A549 treated with CORT108297 at 1 μM for 4 hours (cell line): ENCODE data around the gene SEBOX. TPM values are rescaled to one million over a fixed set of nuclear protein-coding genes. Genes with fewer than 3 reads are reported as not detected.

Experiments
- total RNA-seq: library from RNA; stranded (reverse); fragments of 200-300 nt; extraction: Qiagen RNA extraction; gene quantifications from 5 replicates; pipeline ENCODE4 v1.2.3, GENCODE V29; 2022

Gene SEBOX
- not detected in 5 replicates for total RNA-seq

DNA sequence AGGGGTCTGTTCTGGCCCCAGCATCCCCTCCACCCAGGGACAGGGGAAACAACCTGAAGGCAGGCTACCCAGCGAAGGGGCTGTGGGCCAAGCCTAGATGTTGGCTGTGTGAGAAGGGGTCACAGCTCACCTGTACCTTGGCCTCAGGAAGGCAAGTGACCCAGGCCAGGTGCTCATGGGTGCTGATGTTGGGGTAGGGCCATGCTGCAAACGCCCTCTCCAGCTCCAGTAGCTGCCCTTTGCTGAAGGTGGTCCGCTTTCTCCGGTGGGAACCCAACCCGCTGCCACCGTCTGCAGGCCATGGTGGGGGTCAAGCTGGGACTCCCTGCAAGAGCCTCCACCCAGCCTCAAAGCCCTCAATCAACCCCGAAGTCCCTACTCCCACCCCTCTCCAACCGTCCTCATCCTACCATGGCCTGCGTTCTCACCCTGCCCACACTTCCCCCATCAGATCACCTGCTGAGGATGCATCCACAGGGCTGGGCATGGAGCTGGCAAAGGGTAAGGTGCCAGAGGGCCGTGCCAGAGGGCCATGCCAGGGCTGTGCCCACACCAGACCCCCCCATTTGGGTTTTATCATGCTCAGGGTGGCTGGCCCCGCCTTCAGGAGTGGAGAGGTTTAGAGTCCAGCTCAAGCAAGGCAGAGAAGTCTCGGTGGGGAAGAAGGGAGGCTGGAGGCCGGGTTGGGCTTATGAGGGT is at the start of gene SEBOX:
Gene SEBOX, minus strand, starts transcription at position 535 of the 699 bp plus-strand sequence. Its CDS starts 48 bp downstream, at position 487.

GRCh38 chr17:28405632-28406472 is 40.9 kb upstream of the SEBOX start, which contains the start of gene SLC46A1:
SLC46A1 (minus strand) TSS chr17:28406212; CDS start chr17:28406114, 98 bp downstream.

DNA sequence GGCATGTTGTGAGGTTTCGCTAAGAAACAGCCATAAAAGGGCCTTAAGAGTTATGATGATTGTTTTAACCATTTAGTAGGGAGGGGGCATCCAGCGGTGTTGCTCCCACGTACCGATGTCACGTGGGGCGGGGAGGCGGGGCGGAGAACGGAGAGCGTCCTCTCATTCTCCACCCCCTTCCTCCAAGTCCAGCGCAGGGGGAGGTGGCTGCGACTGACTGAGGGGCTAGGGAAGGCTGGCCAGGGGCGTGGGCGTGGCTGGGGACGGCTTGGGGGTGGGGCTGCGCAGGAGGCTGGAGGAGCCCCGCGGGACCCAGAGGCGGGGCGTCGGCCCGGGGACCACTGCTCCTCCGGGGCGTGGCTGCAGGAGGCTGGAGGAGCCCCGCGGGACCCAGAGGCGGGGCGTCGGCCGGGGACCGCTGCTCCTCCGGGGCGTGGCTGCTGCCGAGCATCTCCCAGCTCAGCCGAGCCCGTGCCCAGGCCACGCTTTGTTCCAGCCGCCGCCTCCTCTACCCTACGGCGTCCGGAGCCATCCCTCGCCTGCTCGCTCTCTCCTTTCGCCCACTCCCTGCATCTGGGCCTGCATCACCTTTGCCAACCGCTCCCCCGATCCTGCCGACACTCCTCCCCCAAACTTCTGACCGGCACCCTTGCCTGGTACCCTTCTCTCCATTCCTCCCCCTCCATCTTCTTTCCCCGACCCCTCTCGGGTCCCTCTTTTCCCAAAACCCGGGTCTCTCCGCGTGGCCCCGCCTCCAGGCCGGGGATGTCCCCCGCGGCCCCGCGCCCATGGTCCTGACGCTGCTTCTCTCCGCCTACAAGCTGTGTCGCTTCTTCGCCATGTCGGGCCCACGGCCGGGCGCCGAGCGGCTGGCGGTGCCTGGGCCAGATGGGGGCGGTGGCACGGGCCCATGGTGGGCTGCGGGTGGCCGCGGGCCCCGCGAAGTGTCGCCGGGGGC is 6.5 kb upstream of the SEBOX start, which contains the start of gene SARM1:
Gene SARM1, plus strand, starts transcription at position 450 of the 958 bp plus-strand sequence. Its CDS starts 339 bp downstream, at position 789.

DNA sequence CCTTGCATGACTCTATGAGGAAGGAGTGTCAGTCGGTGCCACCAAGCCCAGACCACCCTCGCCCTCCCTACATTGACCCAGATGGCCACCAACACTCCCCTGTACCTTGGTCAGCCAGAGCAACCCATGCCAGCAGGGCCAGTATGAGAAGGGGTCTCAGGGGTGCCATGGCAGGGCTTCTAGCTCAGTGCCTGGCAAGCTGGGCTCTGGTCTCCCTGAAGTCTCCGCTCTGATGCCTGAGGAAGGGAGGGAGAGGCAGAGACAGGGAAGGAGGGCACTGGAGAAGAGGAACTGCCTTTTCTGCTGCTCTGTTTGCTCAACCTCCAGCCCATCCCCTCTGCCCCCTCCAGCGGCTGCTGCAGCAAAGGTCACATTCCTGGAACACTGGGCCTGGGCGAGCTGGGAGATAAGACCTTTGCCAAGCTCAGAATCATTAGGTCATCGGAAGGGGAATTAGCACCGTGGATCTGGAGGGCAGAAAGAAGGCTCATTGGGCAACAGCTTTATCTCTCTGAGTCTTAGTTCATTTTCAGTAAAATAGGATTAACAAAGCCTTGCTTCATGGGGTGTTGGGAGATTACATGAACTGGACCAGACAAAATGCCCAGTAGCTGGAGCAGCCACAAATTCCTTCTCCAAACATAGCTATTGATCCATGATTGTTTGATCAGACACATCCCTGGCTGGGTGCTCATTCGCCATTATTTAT is 5.2 kb upstream of the SEBOX start, which contains the start of gene VTN:
Gene VTN, minus strand, starts transcription at position 273 of the 709 bp plus-strand sequence. Its CDS starts 104 bp downstream, at position 169.

DNA sequence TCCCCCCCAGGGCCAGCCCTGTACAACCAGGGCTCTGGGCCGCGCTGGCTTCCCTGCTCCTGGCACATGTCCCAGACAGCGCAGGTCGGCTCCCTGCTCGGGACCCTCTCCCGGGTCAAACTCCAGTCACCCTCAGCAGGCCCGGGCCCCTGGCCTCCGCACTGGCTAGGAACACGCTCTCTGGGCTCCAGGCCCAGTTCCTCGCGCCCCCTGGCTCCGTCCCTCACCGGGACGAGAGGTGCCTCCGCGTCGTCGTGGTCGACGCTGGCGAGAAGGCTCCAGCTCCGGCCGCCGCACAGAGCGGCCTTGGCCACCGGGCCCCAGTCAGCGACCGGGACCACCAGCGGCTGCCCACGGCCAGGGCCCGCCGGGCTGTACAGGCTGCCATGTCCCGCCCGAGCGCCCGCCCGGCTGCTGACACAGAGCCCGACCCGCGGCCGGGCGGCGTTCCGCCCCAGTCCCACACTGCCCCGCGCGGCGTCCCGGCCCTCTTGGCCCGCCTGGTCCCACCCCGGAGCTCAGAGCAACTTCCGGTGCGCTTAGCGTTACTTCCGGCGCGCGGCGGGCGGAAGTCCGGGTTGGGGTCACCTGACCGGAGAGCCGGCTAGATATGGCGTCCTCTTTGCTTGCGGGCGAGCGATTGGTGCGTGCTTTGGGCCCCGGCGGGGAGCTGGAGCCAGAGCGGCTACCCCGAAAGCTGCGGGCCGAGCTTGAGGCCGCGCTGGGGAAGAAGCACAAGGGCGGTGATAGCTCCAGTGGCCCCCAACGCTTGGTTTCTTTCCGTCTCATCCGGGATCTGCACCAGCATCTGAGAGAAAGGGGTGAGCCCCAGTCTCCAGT is 7.7 kb downstream of the SEBOX start, which contains the start of gene POLDIP2:
Gene POLDIP2, minus strand, starts transcription at position 467 of the 840 bp plus-strand sequence. Its CDS starts 79 bp downstream, at position 388.

GRCh38 chr17:28335201-28335958 is 29.6 kb downstream of the SEBOX start, which contains the start of the genes IFT20 and TNFAIP1:
IFT20 (minus strand) TSS chr17:28335472; CDS start chr17:28331985, 3,487 bp downstream.
TNFAIP1 (plus strand) TSS chr17:28335761; CDS start chr17:28339522, 3,761 bp downstream.

GRCh38 chr17:28318759-28319597 is 46.0 kb downstream of the SEBOX start, which contains the start of gene TMEM97:
TMEM97 (plus strand) TSS chr17:28319200; CDS start chr17:28319240, 40 bp downstream.

Other genes with a start within 250 kb of the SEBOX start
- 45.4 to 51.5 TPM (median 48.0 TPM) in 5 replicates for gene TMEM97, start 46.0 kb downstream of the SEBOX start, total RNA-seq
- gene IFT20, start 29.7 kb downstream of the SEBOX start, total RNA-seq = 53.7 to 58.8 TPM (median 57.1 TPM) in 5 replicates
- gene TNFAIP1, start 29.4 kb downstream of the SEBOX start, total RNA-seq = 41.9 to 53.8 TPM (median 52.7 TPM) in 5 replicates
- 139 to 165 TPM (median 165 TPM) in 5 replicates for gene POLDIP2, start 7.7 kb downstream of the SEBOX start, total RNA-seq
- gene VTN, start 5.1 kb upstream of the SEBOX start, total RNA-seq = 16.9 to 24.9 TPM (median 20.6 TPM) in 5 replicates
- 4.4 to 7.4 TPM (median 6.2 TPM) in 5 replicates for gene SARM1, start 6.5 kb upstream of the SEBOX start, total RNA-seq
- 15.8 to 22.8 TPM (median 20.7 TPM) in 5 replicates for gene SLC46A1, start 41.0 kb upstream of the SEBOX start, total RNA-seq
- 0.06 to 0.15 TPM (median 0.12 TPM) in 5 replicates for gene SLC13A2, start 108.4 kb upstream of the SEBOX start, total RNA-seq
- 0.02 to 0.06 TPM (median 0.04 TPM) in 4 of 5 replicates, not detected in the other for gene FOXN1, start 141.1 kb upstream of the SEBOX start, total RNA-seq
- gene UNC119, start 187.4 kb upstream of the SEBOX start, total RNA-seq = 22.3 to 36.4 TPM (median 32.0 TPM) in 5 replicates
- gene PIGS, start 206.3 kb upstream of the SEBOX start, total RNA-seq = 55.5 to 65.3 TPM (median 61.2 TPM) in 5 replicates
- 1.6 to 2.8 TPM (median 2.1 TPM) in 5 replicates for gene ALDOC, start 211.7 kb upstream of the SEBOX start, total RNA-seq
- gene SPAG5, start 233.8 kb upstream of the SEBOX start, total RNA-seq = 69.8 to 83.9 TPM (median 78.3 TPM) in 5 replicates
- 3.0 to 5.5 TPM (median 4.8 TPM) in 5 replicates for gene RSKR, start 249.0 kb upstream of the SEBOX start, total RNA-seq